K562 (cell line): Measurements from ENCODE around the gene ABCA3. TPM values are rescaled to one million over a fixed set of nuclear protein-coding genes. Genes with fewer than 3 reads are reported as not detected.

Experiments used
- ATAC-seq: fragments of 200-7000 bp; cut with Tn5 transposase; 3 replicates; pipeline ENCODE4 v1.9.1; 2020; ENCODE audit warnings: moderate library complexity
- BruUV-seq: library from RNA; stranded (reverse); fragments of 400-500 nt; replicated peaks from 2 replicates; lab custom pipeline; 2021; lab: Mats Ljungman, UMichigan
- CTCF ChIA-PET: fragments of 300-600 bp; formaldehyde crosslinking; extraction: SDS; loops from one replicate; lab custom pipeline; 2021; ENCODE audit warnings: low intra/inter-chr PET ratio; lab: Yijun Ruan, JAX
- POLR2A ChIA-PET: fragments of 300-600, 350-650 bp; sonication (Branson Sonifier 250); formaldehyde crosslinking; extraction: SDS; loops from one replicate; lab custom pipeline; 2021; ENCODE audit warnings: antibody characterized with exemption, inconsistent platforms; lab: Yijun Ruan, JAX
- DNase-seq, 4 experiments: peaks; one replicate each; pipeline versions ENCODE4 v3.0.0 to v3.0.0-alpha.2; 2011 to 2018; ENCODE audit warnings: low spot score in 3 of 4, mixed read lengths in 3 of 4; ENCODE audit errors: extremely low read depth in 1 of 4
- FAIRE-seq: peaks from 2 replicates; lab custom pipeline; 2011; peaks lifted over from hg19 to GRCh38; lab: Jason Lieb, UNC
- H2AFZ ChIP-seq: 2 replicates; pipeline ENCODE4 v1.6.0; 2011; ENCODE audit warnings: low read depth, low read length, control low read depth, inconsistent platforms
- H3K27ac ChIP-seq: fragments of 200-600 bp; 3 replicates; pipeline ENCODE4 v1.8.0; 2011; ENCODE audit warnings: low read depth, mild to moderate bottlenecking, control low read depth, inconsistent platforms, low read length, moderate library complexity, mixed read lengths; ENCODE audit errors: extremely low read depth
- H3K27me3 ChIP-seq, 2 experiments: fragments of 300-600 bp in 1 of 2; 2 replicates in 1 of 2; 3 replicates in 1 of 2; pipeline versions ENCODE4 v1.6.0 to v1.8.0; 2011; ENCODE audit warnings: inconsistent platforms in 2 of 2, low read length in 2 of 2, mild to moderate bottlenecking in 1 of 2, mixed read lengths in 1 of 2, moderate library complexity in 1 of 2; ENCODE audit not compliant: control insufficient read depth in 2 of 2, insufficient read depth in 2 of 2
- H3K36me3 ChIP-seq: fragments of 300-600 bp; 3 replicates; pipeline ENCODE4 v1.8.0; 2011; ENCODE audit warnings: mild to moderate bottlenecking, low read length, inconsistent platforms; ENCODE audit not compliant: control insufficient read depth, insufficient read depth
- H3K4me1 ChIP-seq, 2 experiments: fragments of 200-600 bp in 1 of 2; replicated peaks in 1 of 2; 2 replicates in 1 of 2; 3 replicates in 1 of 2; pipeline versions ENCODE4 v1.5.1 to v1.8.0; 2011; ENCODE audit warnings: inconsistent platforms in 2 of 2, low read length in 2 of 2, mild to moderate bottlenecking in 1 of 2, mixed read lengths in 1 of 2, moderate library complexity in 1 of 2; ENCODE audit not compliant: control insufficient read depth in 2 of 2, insufficient read depth in 2 of 2
- H3K4me2 ChIP-seq: 2 replicates; pipeline ENCODE4 v1.6.1; 2011; ENCODE audit warnings: low read length, control low read depth, inconsistent platforms, mixed read lengths; ENCODE audit not compliant: insufficient read depth
- H3K4me3 ChIP-seq: fragments of 200-600 bp; sonication (generic), shearing (Covaris generic); 2 replicates; pipeline ENCODE4 v1.5.1; 2016; ENCODE audit warnings: control low read depth, inconsistent platforms
- H3K79me2 ChIP-seq: fragments of 200-600 bp; 3 replicates; pipeline ENCODE4 v1.8.0; 2011; ENCODE audit warnings: low read length, inconsistent platforms; ENCODE audit not compliant: control insufficient read depth, insufficient read depth
- H3K9ac ChIP-seq, 2 experiments: 2 replicates each; pipeline versions ENCODE4 v1.6.0 to v1.6.1; 2011; ENCODE audit warnings: low read depth in 2 of 2, low read length in 2 of 2, control low read depth in 1 of 2, inconsistent platforms in 1 of 2, mild to moderate bottlenecking in 1 of 2, mixed read lengths in 1 of 2; ENCODE audit not compliant: insufficient read depth in 1 of 2
- H3K9me1 ChIP-seq: one replicate; pipeline ENCODE4 v1.6.0; 2011; ENCODE audit warnings: inconsistent platforms, mild to moderate bottlenecking, low read length, moderate library complexity; ENCODE audit not compliant: control insufficient read depth, insufficient read depth
- H3K9me3 ChIP-seq: replicated peaks from 2 replicates; pipeline ENCODE4 v1.5.1; 2011; ENCODE audit warnings: low read depth, low read length, inconsistent platforms; ENCODE audit not compliant: control insufficient read depth, insufficient read depth
- H4K20me1 ChIP-seq: replicated peaks from 2 replicates; pipeline ENCODE4 v1.6.1; 2011; ENCODE audit warnings: low read length, inconsistent platforms, mixed read lengths; ENCODE audit not compliant: control insufficient read depth, insufficient read depth
- BACH1 ChIP-seq: fragments of 200-800 bp; sonication (Bioruptor generic); IDR thresholded peaks from 2 replicates; pipeline ENCODE4 v1.6.1; 2016; ENCODE audit warnings: missing genetic modification characterization, missing compliant biosample characterization
- C11orf30 ChIP-seq: fragments of 450-650 bp; IDR thresholded peaks from 2 replicates; pipeline ENCODE4 v1.6.1; 2016; ENCODE audit warnings: low read depth, mild to moderate bottlenecking
- CBX5 ChIP-seq: IDR thresholded peaks from 2 replicates; pipeline ENCODE4 v1.6.1; 2014; ENCODE audit warnings: low read depth, borderline replicate concordance
- HDAC6 ChIP-seq: IDR thresholded peaks from 2 replicates; pipeline ENCODE4 v1.6.1; 2012; ENCODE audit warnings: low read depth, mild to moderate bottlenecking, control low read depth, inconsistent platforms, low read length, moderate library complexity
- HDGF ChIP-seq: fragments of 450-650 bp; IDR thresholded peaks from 2 replicates; pipeline ENCODE4 v1.6.1; 2016
- HLTF ChIP-seq: fragments of 450-650 bp; IDR thresholded peaks from 2 replicates; pipeline ENCODE4 v1.6.1; 2016
- IRF2 ChIP-seq: sonication (generic); formaldehyde crosslinking; IDR thresholded peaks from 2 replicates; pipeline ENCODE4 v1.8.1; 2022; ENCODE audit warnings: mild to moderate bottlenecking, missing genetic modification reagents
- KDM1A ChIP-seq, 2 experiments: fragments of 450-650 bp; IDR thresholded peaks; 2 replicates each; pipeline ENCODE4 v1.6.1; 2016; ENCODE audit warnings: mild to moderate bottlenecking in 2 of 2
- MAZ ChIP-seq, 2 experiments: fragments of 450-650 bp in 1 of 2; sonication (generic) in 1 of 2; formaldehyde crosslinking; IDR thresholded peaks in 1 of 2; conservative IDR thresholded peaks in 1 of 2; 2 replicates each; pipeline versions ENCODE4 v1.4.0 to v1.5.0; 2020; ENCODE audit warnings: mild to moderate bottlenecking in 1 of 2, missing genetic modification reagents in 1 of 2
- NFE2L1 ChIP-seq: fragments of 450-650 bp; IDR thresholded peaks from 2 replicates; pipeline ENCODE4 v1.6.1; 2016; ENCODE audit warnings: missing genetic modification characterization, low read depth, mild to moderate bottlenecking, missing compliant biosample characterization, moderate library complexity, borderline replicate concordance
- POLR2G ChIP-seq: fragments of 200-400 bp; formaldehyde crosslinking; IDR thresholded peaks from 2 replicates; pipeline ENCODE4 v1.6.1; 2017; ENCODE audit warnings: low read depth, mild to moderate bottlenecking, antibody characterized with exemption, low read length, moderate library complexity
- TFAP4 ChIP-seq: sonication (generic); formaldehyde crosslinking; IDR thresholded peaks from 2 replicates; pipeline ENCODE4 v1.8.0; 2022; ENCODE audit warnings: missing genetic modification reagents, mild to moderate bottlenecking, moderate library complexity, borderline replicate concordance
- XRCC5 ChIP-seq: fragments of 200-400 bp; formaldehyde crosslinking; IDR thresholded peaks from 2 replicates; pipeline ENCODE4 v1.6.1; 2017; ENCODE audit warnings: low read depth, mild to moderate bottlenecking, low read length
- ZNF121 ChIP-seq: sonication (generic); formaldehyde crosslinking; conservative IDR thresholded peaks from 2 replicates; pipeline ENCODE4 v1.8.0; 2022; ENCODE audit warnings: missing genetic modification reagents
- ZNF134 ChIP-seq: fragments of 250-450 bp; sonication (Bioruptor Pico); conservative IDR thresholded peaks from 2 replicates; pipeline ENCODE4 v1.4.0; 2020
- ZNF280A ChIP-seq: fragments of 450-650 bp; IDR thresholded peaks from 2 replicates; pipeline ENCODE4 v1.6.1; 2018; ENCODE audit warnings: mild to moderate bottlenecking, low read depth; ENCODE audit not compliant: partially characterized antibody
- ZNF780A ChIP-seq: fragments of 250-450 bp; sonication (Bioruptor Pico); IDR thresholded peaks from 2 replicates; pipeline ENCODE4 v1.5.0; 2021; ENCODE audit warnings: mild to moderate bottlenecking
- WGBS: fragments of 100-300 bp; shearing (Covaris generic); methylation state at CpG from one replicate; pipeline ENCODE4 v1.1.6; 2016; ENCODE audit warnings: low coverage, mixed read lengths; ENCODE audit not compliant: insufficient coverage; ENCODE audit errors: missing lambda C conversion rate; 5-methylcytosine and 5-hydroxymethylcytosine counted together
- in situ Hi-C: fragments of 300-500 bp; cut with MboI; formaldehyde crosslinking; loops from 4 replicates; pipeline ENCODE4 v1.15.0; 2018; ENCODE audit warnings: inconsistent platforms, mixed read lengths
- intact Hi-C: fragments of 100-400 bp; cut with micrococcal nuclease; formaldehyde crosslinking; loops from 2 replicates; pipeline ENCODE4 v1.14.2; 2022
- polyA plus RNA-seq, 8 experiments: library from polyadenylated mRNA; depleted of rRNA in 4 of 8; stranded (reverse) in 5 of 8; unstranded in 3 of 8; fragments of >200 nt; fragmentation: Nextera tagmentation in 2 of 8; fragmentation: Illumina TruSeq in 1 of 8; extraction: Ambion mirVana in 2 of 8; extraction: Trizol in 1 of 8; gene quantifications; 2 replicates each; pipeline versions ENCODE4 v1.2.1 to v1.2.3, GENCODE V29; 2011 to 2014; ENCODE audit warnings: inconsistent platforms in 1 of 8, missing spikeins in 1 of 8
- total RNA-seq, 7 experiments: library from RNA; depleted of rRNA in 6 of 7; stranded (reverse); fragments of >200 nt in 6 of 7; fragmentation: Illumina TruSeq in 2 of 7; extraction: Trizol in 2 of 7; gene quantifications; 2 replicates each; pipeline versions ENCODE4 v1.2.1 to v1.2.3, GENCODE V29; 2011 to 2021; ENCODE audit warnings: low replicate concordance in 1 of 7
- TF ChIP-seq, protein P1 (sequence below), 2 experiments: fragments of 450-650 bp in 1 of 2; sonication (generic) in 1 of 2; formaldehyde crosslinking in 1 of 2; IDR thresholded peaks in 1 of 2; conservative IDR thresholded peaks in 1 of 2; 2 replicates each; pipeline versions ENCODE4 v1.6.1 to v1.8.1; 2016 to 2023; ENCODE audit warnings: mild to moderate bottlenecking in 2 of 2, moderate library complexity in 2 of 2, inconsistent platforms in 1 of 2, missing genetic modification reagents in 1 of 2

Gene ABCA3
- total and polyA plus RNA-seq, 9 of the 15 experiments (the other 6 are each of a cell fraction or from before 2014, with no cell fraction given): 0.66 to 23.7 (median 6.9) TPM

DNA sequence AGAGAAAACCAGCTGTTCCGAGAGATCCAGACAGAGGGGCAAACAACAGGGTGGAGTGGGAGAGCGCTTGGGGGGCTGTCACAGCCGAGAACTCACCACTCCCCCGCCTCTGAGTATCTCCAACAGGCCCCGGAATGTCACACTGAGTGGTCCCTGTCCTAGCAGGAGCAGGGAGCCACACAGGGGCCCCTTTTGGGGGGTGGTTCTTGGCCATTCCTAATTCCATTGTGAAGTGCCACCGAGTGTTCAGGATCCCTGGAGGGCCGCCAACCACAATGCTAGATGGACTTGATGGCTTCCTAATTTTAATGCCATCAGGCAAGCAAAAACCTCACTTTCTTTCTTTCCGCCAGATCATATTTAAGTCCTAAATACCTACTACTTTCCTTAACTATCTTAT is 16.8 kb downstream of the ABCA3 start:
- Histone ChIP-seq H4K20me1 (no peaks in the 10 kb centered on the region; the same call in 1 of the 2 replicates), H3K36me3 (peaks cover 67% of the 10 kb centered on the region; the same call in 2 of the 3 replicates), H3K4me2 (no peak overlapping the region), H3K79me2 (no peaks in the 10 kb centered on the region), H3K9me1 (no peaks in the 10 kb centered on the region), H2AFZ (no peak overlapping the region), H3K4me1 (0 out of 5 replicates have a peak, but pooled peaks cover 0 to 3% of the 10 kb centered on the region in 2 experiments), H3K27me3 (no peaks in the 10 kb centered on the region), H3K9me3 (no peaks in the 10 kb centered on the region), H3K4me3 (no peak overlapping the region), H3K27ac (no peak overlapping the region), H3K9ac (no peak overlapping the region)
- BruUV-seq: no TSS peak
- TF ChIP-seq HDAC6 (no peak), IRF2 (CRISPR knock-in tag) (no peak), NFE2L1 (no peak), HDGF (no peak), ZNF121 (CRISPR knock-in tag) (no peak), POLR2G (no peak), ZNF780A (no peak), C11orf30 (no peak), MAZ (CRISPR knock-in tag; conservative IDR thresholded peaks at IDR 0.05 in 1 of 2, IDR thresholded peaks at IDR 0.05 in 1 of 2) (no peak), XRCC5 (no peak), TFAP4 (CRISPR knock-in tag) (no peak), KDM1A (IDR thresholded peaks at IDR 0.05) (no peak), HLTF (no peak), ZNF134 (no peak), CBX5 (no peak), BACH1 (tag) (no peak), ZNF280A (no peak)
- TF ChIP-seq, protein P1, sequence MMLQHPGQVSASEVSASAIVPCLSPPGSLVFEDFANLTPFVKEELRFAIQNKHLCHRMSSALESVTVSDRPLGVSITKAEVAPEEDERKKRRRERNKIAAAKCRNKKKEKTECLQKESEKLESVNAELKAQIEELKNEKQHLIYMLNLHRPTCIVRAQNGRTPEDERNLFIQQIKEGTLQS (IDR thresholded peaks at IDR 0.05): no peak
- TF ChIP-seq, protein P1 (CRISPR knock-in tag; conservative IDR thresholded peaks at IDR 0.05): no peak
- FAIRE-seq: no peak
- 96% methylated on average over 8 of the region's 8 CpGs for WGBS
- in situ Hi-C loops: no loop called here
- ATAC-seq: no peak
- DNase-seq: no peak
- POLR2A ChIA-PET: no interaction called here
- CTCF ChIA-PET: no interaction called here
- intact Hi-C loops: no loop called here
